GM18909 (cell line): Measurements from ENCODE around the gene ANKRD33B.

Experiments used
- ATAC-seq: cut with Tn5 transposase; IDR thresholded peaks from one replicate; pipeline ENCODE4 v1.9.1; 2021; ENCODE audit warnings: mild to moderate bottlenecking; ENCODE audit not compliant: unreplicated experiment, poor library complexity

The ANKRD33B gene

DNA sequence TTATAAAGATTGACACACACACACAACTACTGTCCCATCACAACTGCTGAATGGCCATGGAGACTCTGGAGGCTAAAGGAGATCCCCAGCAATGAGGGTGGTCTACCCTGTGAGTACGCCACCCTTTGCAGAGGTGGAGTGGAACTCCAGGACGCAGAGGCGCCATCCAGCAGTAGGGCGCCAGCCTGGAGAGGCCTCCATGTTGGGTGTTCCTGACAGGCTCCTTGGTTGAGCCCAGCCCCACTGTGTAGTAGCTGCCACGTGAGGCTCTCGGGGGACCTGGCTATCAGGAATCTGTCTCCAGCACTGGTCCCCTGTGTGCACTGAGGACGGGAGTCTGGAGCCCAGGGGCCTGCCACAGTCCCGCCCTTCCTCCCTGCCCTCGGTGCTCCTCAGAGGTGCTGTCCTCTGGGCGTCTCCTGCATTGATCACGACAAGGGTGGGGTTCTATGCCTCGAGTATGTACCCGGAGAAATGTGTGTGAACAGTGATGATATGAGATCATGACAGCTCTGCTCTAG lies 124.8 kb downstream of the ANKRD33B start:
- ATAC-seq: no peak

- peak; percentile 29 for ATAC-seq
These were observed 125.7 kb downstream of the ANKRD33B start for GRCh38 chr5:10689391-10690081.

- no peak for ATAC-seq
These were observed 126.9 kb downstream of the ANKRD33B start for GRCh38 chr5:10690460-10691440.

DNA sequence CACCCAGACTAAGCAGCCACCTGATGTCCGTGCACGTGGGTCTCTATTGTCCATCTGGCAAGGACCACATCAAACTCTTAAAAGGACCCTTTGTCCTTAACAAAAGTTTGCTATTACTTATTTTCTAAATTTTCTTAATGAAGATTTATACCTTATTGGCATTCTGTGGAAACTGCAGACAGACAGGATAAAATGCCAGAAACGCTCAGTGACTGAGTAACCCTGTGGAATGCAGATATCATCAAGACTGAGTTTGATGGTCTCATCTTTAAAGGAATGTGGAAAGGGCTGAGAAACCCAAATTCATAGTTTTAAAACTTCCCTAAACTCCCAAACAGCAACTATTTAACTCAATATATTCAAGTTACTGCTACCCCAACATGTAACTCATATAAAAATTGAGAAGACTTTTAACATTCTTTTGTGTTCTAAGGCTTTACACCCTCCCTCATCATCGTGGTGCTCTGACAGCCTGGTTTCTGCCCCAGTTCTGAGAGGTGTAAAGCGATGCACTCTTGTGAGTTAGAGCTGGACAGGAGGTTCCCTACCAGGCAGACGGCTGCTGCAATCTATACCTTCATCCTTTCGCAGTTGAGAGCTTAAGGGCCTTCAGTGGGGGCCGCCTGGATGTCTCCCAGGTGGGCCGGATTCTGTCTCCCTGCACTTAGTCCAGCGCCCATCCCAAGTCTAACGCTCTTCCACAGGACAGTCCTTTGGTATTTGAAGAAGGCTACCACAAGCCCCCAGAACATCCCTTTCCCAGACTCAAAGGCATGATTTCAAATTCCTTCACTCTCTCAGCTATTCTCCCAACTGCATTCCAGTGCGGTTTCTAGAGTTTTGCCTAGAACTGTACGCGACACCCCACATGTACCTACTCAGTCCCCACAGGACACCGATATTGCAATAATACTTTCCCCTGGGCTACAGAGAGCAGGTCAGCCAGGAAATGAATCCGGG lies 128.2 kb downstream of the ANKRD33B start:
- ATAC-seq: no peak

GRCh38 chr5:10695055-10695649 lies 131.3 kb downstream of the ANKRD33B start:
- peak; percentile 52 for ATAC-seq

- ATAC-seq: no peak
These were observed 132.1 kb downstream of the ANKRD33B start for GRCh38 chr5:10695759-10696543.

GRCh38 chr5:10699281-10699874 lies 135.5 kb downstream of the ANKRD33B start:
- ATAC-seq: peak; percentile 56

DNA sequence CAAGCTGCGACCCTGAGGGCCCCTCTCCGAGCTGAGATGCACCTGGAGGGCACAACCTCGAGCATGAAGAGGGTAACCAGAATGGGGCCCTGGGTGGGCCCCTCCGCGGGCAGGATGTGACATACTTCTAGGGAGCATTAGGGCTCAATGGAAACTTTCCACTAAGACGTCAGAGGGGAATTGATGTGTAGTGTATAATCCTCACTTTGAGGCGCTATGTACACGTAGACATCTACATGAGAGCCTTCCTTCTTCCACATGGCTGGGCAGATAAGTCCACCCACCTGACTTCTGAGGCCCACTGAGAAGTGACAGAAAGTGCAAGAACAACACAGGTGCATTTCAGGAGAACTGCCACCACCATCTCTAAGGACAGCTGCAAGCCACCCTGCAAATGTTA lies 136.1 kb downstream of the ANKRD33B start:
- peak; percentile 66 for ATAC-seq

GRCh38 chr5:10700516-10700915 lies 136.6 kb downstream of the ANKRD33B start:
- ATAC-seq: no peak

DNA sequence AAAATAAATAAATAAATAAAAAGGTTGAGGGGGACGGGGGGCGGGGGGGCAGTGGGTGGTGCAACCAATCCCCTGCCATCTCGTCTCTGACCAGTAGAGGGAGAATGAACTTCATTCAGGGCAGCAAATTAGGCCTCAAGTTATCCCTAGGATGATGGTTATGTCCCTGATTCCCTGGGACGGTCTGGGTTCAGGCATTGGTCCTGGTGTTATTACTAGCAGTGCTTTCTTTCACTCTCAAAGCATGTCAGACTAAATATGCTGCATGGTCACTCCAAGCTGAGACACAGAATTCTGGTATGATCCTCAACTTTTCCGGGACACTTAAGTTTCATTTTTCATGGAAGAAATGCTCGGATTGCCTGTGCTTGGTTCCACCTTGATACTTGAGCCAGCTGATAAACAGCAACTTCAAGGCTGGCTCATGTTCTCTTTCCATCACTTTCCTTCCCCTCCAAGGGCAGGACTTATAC lies 137.7 kb downstream of the ANKRD33B start:
- no peak for ATAC-seq

DNA sequence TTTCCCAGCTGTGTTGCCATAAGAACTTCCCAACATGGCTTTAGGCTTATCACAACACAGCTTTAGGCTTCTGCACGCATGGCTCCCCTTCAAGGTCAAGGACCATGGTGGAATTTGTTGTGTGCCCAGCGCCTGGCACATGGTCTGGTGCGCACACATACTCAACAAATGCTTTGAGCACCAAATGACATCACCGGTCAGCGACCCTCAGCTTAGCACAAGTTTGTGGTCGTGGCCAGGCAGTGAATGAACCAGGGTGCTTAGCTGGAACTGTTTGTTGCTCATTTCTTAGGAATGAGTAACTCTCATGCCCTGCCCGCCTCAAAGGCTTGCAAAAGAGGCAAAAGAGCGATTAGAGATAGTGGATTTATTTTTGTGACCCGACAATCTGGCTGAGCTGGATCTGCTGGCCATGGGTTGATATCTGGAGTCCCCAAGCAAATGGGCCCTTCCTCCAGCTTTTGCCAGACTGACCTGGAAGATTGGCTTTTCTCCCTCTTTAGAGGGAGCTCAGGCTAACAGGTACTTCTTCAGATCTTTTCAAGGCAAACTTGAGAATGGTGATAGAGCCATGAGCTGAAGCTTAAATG lies 138.3 kb downstream of the ANKRD33B start:
- ATAC-seq: no peak

DNA sequence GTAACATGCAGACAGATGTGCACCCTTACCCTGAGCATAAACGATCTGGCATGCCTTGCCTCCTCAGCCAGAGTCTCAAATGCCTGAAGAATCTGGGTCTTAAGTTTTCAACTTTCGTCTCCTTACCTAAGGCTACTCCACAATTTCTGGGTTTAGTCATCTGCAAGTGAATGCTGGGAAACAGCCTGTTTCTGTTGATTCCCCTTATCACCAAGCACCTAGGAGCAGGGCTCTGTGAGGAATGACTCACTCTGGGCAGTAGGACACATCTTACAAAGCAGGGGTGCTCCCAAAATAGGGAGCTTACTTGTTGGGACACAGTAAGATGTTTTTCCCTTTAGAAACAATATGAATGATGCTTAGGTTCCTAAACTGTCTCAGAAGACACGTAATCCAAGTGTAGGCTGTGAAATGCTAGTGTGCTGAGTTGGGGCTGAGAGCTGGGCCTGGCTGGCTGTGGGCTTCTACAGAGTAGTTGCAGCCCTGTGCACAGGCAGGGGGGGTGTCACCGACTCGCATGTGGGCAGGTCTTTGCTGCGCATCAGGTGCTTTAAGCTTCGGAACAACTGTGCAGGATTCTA lies 139.1 kb downstream of the ANKRD33B start:
- no peak for ATAC-seq

DNA sequence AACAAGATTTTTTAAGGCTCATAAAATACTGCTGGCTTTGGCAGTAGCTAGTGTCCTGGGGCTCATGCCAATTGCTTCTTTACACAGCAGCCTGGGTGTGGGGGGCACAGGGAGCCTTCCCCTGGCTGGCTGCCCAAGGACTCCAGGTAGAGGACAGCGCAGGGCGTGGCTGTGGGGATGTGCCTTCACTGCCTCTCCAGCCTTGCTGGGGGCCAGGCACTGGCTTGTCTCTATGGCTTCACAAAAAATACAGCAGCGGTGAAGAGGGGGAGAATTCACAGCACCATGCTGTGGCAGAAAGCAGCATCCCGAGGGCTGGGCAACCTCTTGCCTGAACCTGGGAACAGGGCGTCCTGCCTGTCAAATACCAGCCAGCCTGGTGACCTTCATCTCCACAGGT lies 139.8 kb downstream of the ANKRD33B start:
- no peak for ATAC-seq

DNA sequence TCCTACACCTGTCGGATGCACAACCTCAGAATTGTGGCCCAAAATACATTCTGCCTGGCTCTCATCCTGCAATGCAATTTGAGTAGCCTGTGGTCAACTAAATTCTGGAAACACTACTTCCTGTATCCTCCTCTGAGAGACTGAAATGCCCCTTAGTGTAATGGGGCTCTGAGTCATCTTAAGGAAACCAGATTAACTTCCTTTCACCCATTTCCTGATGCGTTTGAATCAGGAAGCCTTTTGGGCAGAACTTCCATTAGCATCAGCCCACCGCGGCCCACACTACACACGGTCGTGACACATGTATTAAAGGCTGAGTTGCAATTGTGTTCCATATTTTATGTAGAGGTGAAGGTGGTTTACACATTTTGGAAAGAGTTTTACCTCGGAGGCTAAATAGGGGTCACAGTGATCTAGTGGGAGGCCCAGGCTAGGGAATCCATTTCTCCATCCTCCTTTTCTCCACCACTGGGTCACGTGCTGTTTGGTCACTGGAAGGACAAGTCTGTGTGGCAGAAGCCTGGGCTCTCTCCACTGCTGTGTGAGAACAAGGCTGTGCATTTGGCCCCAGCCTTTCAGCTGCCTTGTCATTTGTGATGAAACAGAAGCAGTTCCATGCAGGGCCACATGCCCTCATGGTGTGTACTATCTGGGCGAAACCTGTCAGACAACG lies 141.2 kb downstream of the ANKRD33B start:
- ATAC-seq: peak; percentile 40

- no peak for ATAC-seq
These were observed 141.9 kb downstream of the ANKRD33B start for GRCh38 chr5:10705747-10706146.

DNA sequence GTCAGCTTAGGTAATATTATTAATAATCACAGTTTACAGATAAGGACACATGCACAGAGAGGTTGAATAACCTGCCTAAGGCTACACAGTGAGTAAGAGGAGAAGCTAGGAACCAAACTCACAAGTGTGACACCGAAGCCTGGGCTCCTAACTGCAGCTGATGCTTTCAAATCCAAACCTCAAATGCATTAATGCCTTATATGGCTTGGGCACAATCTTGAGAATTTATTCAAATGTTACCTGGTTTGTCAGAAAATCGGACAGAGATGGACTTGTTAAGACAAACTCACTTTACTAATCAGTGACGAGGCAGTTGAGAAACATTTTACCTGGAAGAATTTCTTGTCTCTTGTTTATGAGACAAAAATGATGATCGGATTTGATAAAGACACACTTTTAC lies 142.5 kb downstream of the ANKRD33B start:
- ATAC-seq: no peak
